Skeletal muscle satellite cell (primary cell): ENCODE data around the gene TNIK.

Experiments used
- H3K27me3 ChIP-seq: 2 replicates; pipeline ENCODE4 v1.7.0; 2013; ENCODE audit warnings: low read length; ENCODE audit not compliant: control insufficient read depth, insufficient read depth
- H3K36me3 ChIP-seq: 2 replicates; pipeline ENCODE4 v1.7.0; 2013; ENCODE audit warnings: mild to moderate bottlenecking, control low read depth, low read length; ENCODE audit not compliant: insufficient read depth
- H3K4me1 ChIP-seq: 2 replicates; pipeline ENCODE4 v1.7.0; 2013; ENCODE audit warnings: low read length; ENCODE audit not compliant: control insufficient read depth, insufficient read depth
- H3K4me2 ChIP-seq: 2 replicates; pipeline ENCODE4 v1.7.0; 2013; ENCODE audit warnings: mild to moderate bottlenecking, low read length
- H3K4me3 ChIP-seq: 2 replicates; pipeline ENCODE4 v1.7.0; 2013; ENCODE audit warnings: low read length
- H3K9ac ChIP-seq: 2 replicates; pipeline ENCODE4 v1.7.0; 2013; ENCODE audit warnings: mild to moderate bottlenecking, low read depth, low read length, moderate library complexity
- H3K9me3 ChIP-seq: replicated peaks from 2 replicates; pipeline ENCODE4 v1.7.0; 2013; ENCODE audit warnings: mild to moderate bottlenecking, control low read depth, low read length

Gene TNIK

GRCh38 chr3:171054921-171055320 is 405.3 kb downstream of the TNIK start:
- Histone ChIP-seq H3K36me3 (no peaks in the 10 kb centered on the region), H3K4me3 (no peak overlapping the region), H3K4me2 (peak overlapping the region; percentile 41), H3K9me3 (no peaks in the 10 kb centered on the region), H3K4me1 (peaks cover 21% of the 10 kb centered on the region), H3K9ac (no peak overlapping the region), H3K27me3 (no peaks in the 10 kb centered on the region)

GRCh38 chr3:171054231-171054630 is 406.0 kb downstream of the TNIK start:
- no peaks in the 10 kb centered on the region for H3K9me3 ChIP-seq
- no peaks in the 10 kb centered on the region for H3K36me3 ChIP-seq
- H3K9ac ChIP-seq, result no peak overlapping the region
- H3K4me1 ChIP-seq, result peaks cover 21% of the 10 kb centered on the region
- no peaks in the 10 kb centered on the region for H3K27me3 ChIP-seq
- H3K4me3 ChIP-seq, result no peak overlapping the region
- no peak overlapping the region for H3K4me2 ChIP-seq

GRCh38 chr3:171049861-171050444 is 410.3 kb downstream of the TNIK start:
- H3K36me3 ChIP-seq, result no peaks in the 10 kb centered on the region

GRCh38 chr3:171046760-171047159 is 413.4 kb downstream of the TNIK start:
- no peak overlapping the region for H3K4me2 ChIP-seq
- no peaks in the 10 kb centered on the region for H3K36me3 ChIP-seq
- no peak overlapping the region for H3K4me3 ChIP-seq
- H3K27me3 ChIP-seq, result no peaks in the 10 kb centered on the region
- no peaks in the 10 kb centered on the region for H3K9me3 ChIP-seq
- peaks cover 7% of the 10 kb centered on the region for H3K4me1 ChIP-seq
- H3K9ac ChIP-seq, result no peak overlapping the region

More at GRCh38 chr3:171049861-171050444, 410.3 kb downstream of the TNIK start:
- Histone ChIP-seq H3K4me1 (peaks cover 8% of the 10 kb centered on the region), H3K4me2 (no peak overlapping the region), H3K9ac (no peak overlapping the region), H3K9me3 (no peaks in the 10 kb centered on the region), H3K4me3 (no peak overlapping the region), H3K27me3 (no peaks in the 10 kb centered on the region)

GRCh38 chr3:171044835-171045793 is 415.1 kb downstream of the TNIK start:
- H3K4me3 ChIP-seq, result no peak overlapping the region
- H3K9ac ChIP-seq, result no peak overlapping the region
- H3K36me3 ChIP-seq, result no peaks in the 10 kb centered on the region
- no peaks in the 10 kb centered on the region for H3K9me3 ChIP-seq
- H3K4me2 ChIP-seq, result no peak overlapping the region
- H3K4me1 ChIP-seq, result peaks cover 7% of the 10 kb centered on the region
- no peaks in the 10 kb centered on the region for H3K27me3 ChIP-seq

- Histone ChIP-seq H3K9ac (no peak overlapping the region), H3K4me3 (no peak overlapping the region), H3K4me2 (no peak overlapping the region), H3K9me3 (no peaks in the 10 kb centered on the region), H3K4me1 (peaks cover 7% of the 10 kb centered on the region), H3K36me3 (no peaks in the 10 kb centered on the region), H3K27me3 (no peaks in the 10 kb centered on the region)
Measured at GRCh38 chr3:171044384-171044783, 415.8 kb downstream of the TNIK start.

GRCh38 chr3:171039674-171040073 is 420.5 kb downstream of the TNIK start:
- Histone ChIP-seq H3K27me3 (no peaks in the 10 kb centered on the region), H3K9me3 (no peaks in the 10 kb centered on the region), H3K4me2 (no peak overlapping the region), H3K4me1 (no peaks in the 10 kb centered on the region), H3K36me3 (no peaks in the 10 kb centered on the region), H3K4me3 (no peak overlapping the region), H3K9ac (no peak overlapping the region)

- no peaks in the 10 kb centered on the region for H3K9me3 ChIP-seq
- H3K4me3 ChIP-seq, result no peak overlapping the region
- no peaks in the 10 kb centered on the region for H3K36me3 ChIP-seq
- H3K4me1 ChIP-seq, result no peaks in the 10 kb centered on the region
- no peak overlapping the region for H3K4me2 ChIP-seq
- H3K9ac ChIP-seq, result no peak overlapping the region
- no peaks in the 10 kb centered on the region for H3K27me3 ChIP-seq
Measured at GRCh38 chr3:171038342-171038741, 421.9 kb downstream of the TNIK start.

GRCh38 chr3:171028779-171029232 is 431.4 kb downstream of the TNIK start:
- Histone ChIP-seq H3K9ac (peak overlapping the region; percentile 70), H3K36me3 (no peaks in the 10 kb centered on the region), H3K4me1 (peaks cover 20% of the 10 kb centered on the region), H3K4me2 (peak overlapping the region; percentile 85), H3K9me3 (no peaks in the 10 kb centered on the region), H3K4me3 (peak overlapping the region; percentile 62), H3K27me3 (no peaks in the 10 kb centered on the region)

- H3K4me2 ChIP-seq, result peak overlapping the region; percentile 85
- H3K9me3 ChIP-seq, result no peaks in the 10 kb centered on the region
- H3K4me3 ChIP-seq, result peak overlapping the region; percentile 62
- H3K36me3 ChIP-seq, result no peaks in the 10 kb centered on the region
- no peaks in the 10 kb centered on the region for H3K27me3 ChIP-seq
- H3K4me1 ChIP-seq, result peaks cover 20% of the 10 kb centered on the region
- peak overlapping the region; percentile 70 for H3K9ac ChIP-seq
Measured at GRCh38 chr3:171028025-171028778, 432.0 kb downstream of the TNIK start.

GRCh38 chr3:171026597-171027293 is 433.5 kb downstream of the TNIK start, which contains the start of gene SLC2A2:
SLC2A2 (minus strand) TSS chr3:171026720; CDS start chr3:171026670, 50 bp downstream.
- H3K4me3 ChIP-seq, result no peak within 1 kb of the TSS
- no peaks in the 10 kb centered on the region for H3K27me3 ChIP-seq
- no peaks in the 10 kb centered on the region for H3K36me3 ChIP-seq
- no peak within 1 kb of the TSS for H3K9ac ChIP-seq
- no peak within 1 kb of the TSS for H3K4me2 ChIP-seq
- H3K4me1 ChIP-seq, result peaks cover 20% of the 10 kb centered on the region
- H3K9me3 ChIP-seq, result no peaks in the 10 kb centered on the region
